Neuronal stem cell (in vitro differentiated cells): ENCODE results near the gene GPR35.
"Not testable (repeated sequence)": the region's sequence is repeated elsewhere in the genome, so short reads cannot be mapped to it uniquely, and the experiment has no call there.

ENCODE experiments used
- DNase-seq: peaks from one replicate; pipeline ENCODE4 v3.0.0-alpha.2; 2013; ENCODE audit warnings: low spot score
- H2AFZ ChIP-seq: one replicate; pipeline ENCODE4 v1.6.1; 2013; ENCODE audit warnings: mild to moderate bottlenecking, low read length, inconsistent platforms
- H2AK5ac ChIP-seq: 2 replicates; pipeline ENCODE4 v1.6.1; 2013; ENCODE audit warnings: low read depth, mild to moderate bottlenecking, inconsistent platforms, low read length, moderate library complexity, mixed read lengths
- H2BK120ac ChIP-seq: 2 replicates; pipeline ENCODE4 v1.6.1; 2013; ENCODE audit warnings: low read depth, mild to moderate bottlenecking, inconsistent platforms, low read length, moderate library complexity, mixed read lengths
- H2BK12ac ChIP-seq: one replicate; pipeline ENCODE4 v1.6.1; 2013; ENCODE audit warnings: low read length, inconsistent platforms
- H2BK15ac ChIP-seq: 2 replicates; pipeline ENCODE4 v1.6.1; 2013; ENCODE audit warnings: mild to moderate bottlenecking, low read length, inconsistent platforms, mixed read lengths
- H2BK5ac ChIP-seq: one replicate; pipeline ENCODE4 v1.6.1; 2013; ENCODE audit warnings: inconsistent platforms, mild to moderate bottlenecking, low read length, moderate library complexity
- H3K14ac ChIP-seq: one replicate; pipeline ENCODE4 v1.6.1; 2013; ENCODE audit warnings: low read length, inconsistent platforms
- H3K18ac ChIP-seq: 2 replicates; pipeline ENCODE4 v1.6.1; 2013; ENCODE audit warnings: low read length, inconsistent platforms
- H3K23ac ChIP-seq: 2 replicates; pipeline ENCODE4 v1.6.1; 2013; ENCODE audit warnings: low read depth, mild to moderate bottlenecking, mixed read lengths, low read length, inconsistent platforms; ENCODE audit not compliant: poor library complexity
- H3K27ac ChIP-seq: replicated peaks from 3 replicates; pipeline ENCODE4 v1.5.1; 2013; ENCODE audit warnings: low read length, inconsistent platforms
- H3K27me3 ChIP-seq, 3 experiments: 2 replicates each; pipeline ENCODE4 v1.6.1; 2013; ENCODE audit warnings: low read length in 3 of 3, mild to moderate bottlenecking in 2 of 3, inconsistent platforms in 1 of 3, low read depth in 1 of 3, mixed read lengths in 1 of 3, moderate library complexity in 1 of 3; ENCODE audit not compliant: control insufficient read depth in 3 of 3, insufficient read depth in 3 of 3
- H3K36me3 ChIP-seq, 2 donors: replicated peaks in 1 of 2; 2 replicates each; pipeline ENCODE4 v1.6.1; 2013; ENCODE audit warnings: low read length in 2 of 2; ENCODE audit not compliant: control insufficient read depth in 2 of 2, insufficient read depth in 2 of 2
- H3K4ac ChIP-seq: 2 replicates; pipeline ENCODE4 v1.6.1; 2013; ENCODE audit warnings: inconsistent platforms, mild to moderate bottlenecking, low read length, moderate library complexity
- H3K4me1 ChIP-seq, 2 donors: 1 replicate in 1 of 2; 2 replicates in 1 of 2; pipeline ENCODE4 v1.6.1; 2013; ENCODE audit warnings: low read length in 2 of 2, low read depth in 1 of 2; ENCODE audit not compliant: control insufficient read depth in 2 of 2, insufficient read depth in 1 of 2
- H3K4me2 ChIP-seq: one replicate; pipeline ENCODE4 v1.6.1; 2013; ENCODE audit warnings: mild to moderate bottlenecking, low read length, inconsistent platforms; ENCODE audit not compliant: insufficient read depth, poor library complexity, severe bottlenecking
- H3K4me3 ChIP-seq, 2 donors: 2 replicates each; pipeline ENCODE4 v1.5.1; 2013; ENCODE audit warnings: low read length in 2 of 2, mild to moderate bottlenecking in 2 of 2, inconsistent platforms in 1 of 2, moderate library complexity in 1 of 2
- H3K79me1 ChIP-seq: one replicate; pipeline ENCODE4 v1.6.1; 2013; ENCODE audit warnings: low read depth, mild to moderate bottlenecking, inconsistent platforms, low read length, moderate library complexity
- H3K9ac ChIP-seq: one replicate; pipeline ENCODE4 v1.6.1; 2013; ENCODE audit warnings: mild to moderate bottlenecking, low read depth, low read length, inconsistent platforms; ENCODE audit not compliant: poor library complexity
- H3K9me3 ChIP-seq, 2 donors: replicated peaks in 1 of 2; 2 replicates each; pipeline versions ENCODE3 to v1.6.1; 2013; ENCODE audit warnings: low read length in 2 of 2, mild to moderate bottlenecking in 2 of 2, inconsistent platforms in 1 of 2, low read depth in 1 of 2, mixed read lengths in 1 of 2, moderate library complexity in 1 of 2; ENCODE audit not compliant: control insufficient read depth in 2 of 2, insufficient read depth in 1 of 2
- H4K8ac ChIP-seq: one replicate; pipeline ENCODE4 v1.6.1; 2013; ENCODE audit warnings: low read depth, mild to moderate bottlenecking, inconsistent platforms, low read length, moderate library complexity
- H4K91ac ChIP-seq: one replicate; pipeline ENCODE4 v1.6.1; 2013; ENCODE audit warnings: low read length, low read depth, mild to moderate bottlenecking, inconsistent platforms; ENCODE audit not compliant: poor library complexity
- WGBS, 2 donors: extraction: QIAGEN DNeasy Blood & Tissue Kit; methylation state at CpG; one replicate each; pipeline ENCODE4 v1.1.7; 2013; ENCODE audit warnings: missing lambda C conversion rate in 2 of 2, mixed read lengths in 1 of 2; ENCODE audit not compliant: insufficient read length in 2 of 2, insufficient replicate concordance in 1 of 2; ENCODE audit errors: extremely low coverage in 2 of 2; 5-methylcytosine and 5-hydroxymethylcytosine counted together

Gene GPR35

DNA sequence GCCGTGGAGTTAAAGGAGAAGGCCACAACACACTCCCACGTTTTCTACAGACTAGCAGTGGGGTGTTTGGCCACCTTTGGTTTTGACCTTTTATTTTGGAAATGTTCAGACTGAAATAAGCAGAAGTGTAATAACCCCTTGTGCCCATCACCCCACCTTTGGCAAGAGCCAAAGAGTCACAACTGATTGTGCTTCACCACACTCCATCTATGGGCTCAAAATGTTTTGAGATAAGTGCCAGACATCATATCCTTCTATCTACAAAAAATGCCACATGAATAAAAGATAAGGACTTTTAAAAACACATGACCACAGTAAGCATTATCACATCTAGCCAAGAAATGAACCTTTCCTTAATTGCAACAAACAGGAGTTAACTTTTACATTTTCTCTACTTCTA, 9.9 kb upstream of the GPR35 start:
- Histone ChIP-seq H2AK5ac (no peak overlapping the region), H4K8ac (no peak overlapping the region), H3K79me1 (no peaks in the 10 kb centered on the region), H3K27ac (no peak overlapping the region), H3K4ac (no peak overlapping the region), H3K4me1 (no peaks in the 10 kb centered on the region), H2BK15ac (no peak overlapping the region), H2BK5ac (no peak overlapping the region), H3K4me3 (no peak overlapping the region), H3K9me3 (peaks cover 7 to 9% of the 10 kb centered on the region in 2 donors), H2AFZ (no peak overlapping the region), H3K36me3 (no peaks in the 10 kb centered on the region), H2BK12ac (no peak overlapping the region), H3K23ac (no peak overlapping the region), H4K91ac (no peak overlapping the region), H3K9ac (no peak overlapping the region), H3K4me2 (no peak overlapping the region), H3K27me3 (no peaks in the 10 kb centered on the region), H3K18ac (no peak overlapping the region), H3K14ac (no peak overlapping the region), H2BK120ac (no peak overlapping the region)
- no CpG with 5 or more reads among the region's 2 CpGs for WGBS, 2 donors
- DNase-seq: no peak

DNA sequence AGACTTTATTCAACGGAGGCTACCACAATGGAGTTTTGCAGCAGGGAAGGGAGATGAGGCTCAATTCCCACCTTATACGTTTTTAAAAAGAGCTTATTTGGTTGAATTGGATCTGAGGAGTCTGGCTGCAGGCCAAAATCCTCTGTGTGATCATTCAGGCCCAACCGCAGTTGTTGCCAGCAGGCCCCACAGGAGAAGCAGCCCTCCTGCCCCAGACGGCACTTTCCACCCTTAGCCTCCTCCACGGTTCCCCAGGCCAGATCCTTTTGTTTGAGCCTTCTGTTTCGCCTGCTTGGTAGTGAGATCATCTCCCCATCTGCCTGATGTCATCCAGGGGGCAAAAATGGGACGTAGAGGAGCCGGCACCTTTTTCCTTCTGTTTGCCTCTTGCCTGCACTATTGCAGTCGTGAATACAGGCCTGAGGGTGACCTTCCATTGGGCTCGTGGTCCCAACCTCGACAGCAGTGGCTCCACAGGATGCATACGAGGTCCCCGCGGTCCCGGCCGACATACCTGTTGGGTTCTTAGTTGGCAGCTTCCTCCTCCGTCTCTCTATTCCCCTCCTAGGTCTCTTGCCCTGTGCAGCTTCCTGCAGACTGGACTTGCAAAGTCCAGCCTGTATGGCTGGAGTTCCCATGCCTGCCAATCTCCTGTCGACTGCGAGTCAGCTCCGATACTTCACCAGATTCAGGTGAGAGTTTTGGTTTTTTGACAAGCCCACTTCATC, 9.3 kb upstream of the GPR35 start:
- no peaks in the 10 kb centered on the region for H3K4me1 ChIP-seq
- H3K9me3 ChIP-seq: peaks cover 7 to 9% of the 10 kb centered on the region in 2 donors
- H3K23ac ChIP-seq: no peak overlapping the region
- H3K27ac ChIP-seq: no peak overlapping the region
- no peak overlapping the region for H3K4ac ChIP-seq
- H3K4me2 ChIP-seq: no peak overlapping the region
- no peak overlapping the region for H2BK12ac ChIP-seq
- no peak overlapping the region for H4K91ac ChIP-seq
- no peak overlapping the region for H2BK15ac ChIP-seq
- no peak overlapping the region for H3K18ac ChIP-seq
- H2AK5ac ChIP-seq: no peak overlapping the region
- H3K79me1 ChIP-seq: no peaks in the 10 kb centered on the region
- H2BK120ac ChIP-seq: no peak overlapping the region
- no peak for DNase-seq
- no peaks in the 10 kb centered on the region for H3K27me3 ChIP-seq
- H2AFZ ChIP-seq: no peak overlapping the region
- H3K36me3 ChIP-seq: no peaks in the 10 kb centered on the region
- H3K14ac ChIP-seq: no peak overlapping the region
- no peak overlapping the region for H3K4me3 ChIP-seq
- no peak overlapping the region for H3K9ac ChIP-seq
- no peak overlapping the region for H2BK5ac ChIP-seq
- WGBS, 2 donors: no CpG with 5 or more reads among the region's 20 CpGs
- H4K8ac ChIP-seq: no peak overlapping the region

GRCh38 chr2:240616860-240617666, 8.2 kb upstream of the GPR35 start:
- DNase-seq: not testable (repeated sequence)
- WGBS, 2 donors: no CpG with 5 or more reads among the region's 5 CpGs

DNA sequence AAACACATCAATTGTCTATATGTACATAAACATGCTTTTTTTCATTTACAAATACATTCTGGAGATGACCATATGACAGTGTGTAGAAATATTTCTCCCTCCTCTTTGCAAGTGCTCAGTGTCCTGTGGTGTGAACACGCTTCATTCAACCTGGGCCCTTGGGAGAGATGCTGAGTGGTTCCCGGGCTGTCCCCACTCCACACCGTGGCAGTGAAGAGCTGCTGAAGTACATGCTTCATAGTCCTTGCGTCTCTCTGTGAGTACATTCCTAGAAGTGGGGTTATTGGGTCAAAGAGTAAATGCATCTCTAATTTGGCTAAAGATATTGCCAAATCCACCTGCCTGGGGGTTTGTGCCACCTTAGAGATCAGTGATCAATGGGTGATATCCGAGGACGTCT, 6.5 kb upstream of the GPR35 start:
- Histone ChIP-seq H3K18ac (no peak overlapping the region), H3K9ac (no peak overlapping the region), H2BK15ac (no peak overlapping the region), H2BK5ac (no peak overlapping the region), H3K9me3 (peaks cover 5 to 9% of the 10 kb centered on the region in 2 donors), H3K4me1 (peaks cover 0 to 2% of the 10 kb centered on the region in 2 donors), H4K8ac (no peak overlapping the region), H3K27ac (no peak overlapping the region), H2AK5ac (no peak overlapping the region), H3K36me3 (no peaks in the 10 kb centered on the region), H2BK120ac (no peak overlapping the region), H3K14ac (no peak overlapping the region), H2BK12ac (no peak overlapping the region), H3K27me3 (no peaks in the 10 kb centered on the region), H3K4ac (no peak overlapping the region), H3K79me1 (no peaks in the 10 kb centered on the region), H3K4me3 (no peak overlapping the region), H4K91ac (no peak overlapping the region), H3K23ac (no peak overlapping the region), H3K4me2 (no peak overlapping the region), H2AFZ (no peak overlapping the region)
- DNase-seq: no peak
- no CpG with 5 or more reads among the region's 6 CpGs for WGBS, 2 donors

More at GRCh38 chr2:240616860-240617666, 8.2 kb upstream of the GPR35 start:
- H4K8ac ChIP-seq, H4K91ac ChIP-seq, H3K23ac ChIP-seq, H3K27me3 ChIP-seq, H3K36me3 ChIP-seq, H3K4me3 ChIP-seq, H3K14ac ChIP-seq, H3K18ac ChIP-seq, H2BK120ac ChIP-seq, H2BK5ac ChIP-seq, H3K79me1 ChIP-seq, H3K9ac ChIP-seq, H3K4ac ChIP-seq, H2BK12ac ChIP-seq, H2AFZ ChIP-seq, H3K4me1 ChIP-seq, H2BK15ac ChIP-seq, H2AK5ac ChIP-seq, H3K9me3 ChIP-seq, H3K4me2 ChIP-seq, H3K27ac ChIP-seq: not testable (repeated sequence)
